Measurements from ENCODE around the gene ZMYND10.

DNA sequence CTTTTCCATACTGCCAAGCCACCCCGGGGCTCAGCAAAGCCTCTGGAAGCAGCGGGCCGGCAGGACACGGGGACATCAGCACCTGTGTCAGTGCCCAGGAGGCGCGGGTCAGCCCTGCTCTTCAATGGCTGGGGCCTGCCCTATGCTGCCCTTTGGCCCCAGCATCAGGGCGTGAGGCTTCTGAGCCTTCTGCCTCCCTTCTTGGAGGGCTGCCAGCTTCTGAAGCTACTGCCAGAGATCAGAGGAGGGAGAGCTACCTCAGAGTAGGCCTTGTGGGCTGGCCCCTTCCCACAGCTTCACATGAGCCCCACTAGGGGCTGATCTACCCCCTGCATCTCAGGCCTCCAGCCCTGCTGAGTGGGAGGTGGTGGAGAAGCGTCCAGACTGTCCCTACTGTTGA is 26.8 kb upstream of the ZMYND10 start:
- TF ChIP-seq POLR2A (IDR thresholded peaks at IDR 0.05; ENCODE audit: low read length) (no peak), GATA1 (IDR thresholded peaks at IDR 0.05; ENCODE audit: low read depth, low read length) (no peak)
